ENCODE data around the gene KLHDC9.

KLHDC9 gene

GRCh38 chr1:161131523-161132409, 33.6 kb downstream of the KLHDC9 start:
- peak; percentile 64 for DNase-seq

- DNase-seq = peak; percentile 96
Observed at GRCh38 chr1:161132410-161133219, 34.5 kb downstream of the KLHDC9 start, which contains the start of gene DEDD. Gene DEDD, minus strand, starts transcription at chr1:161132667. Its CDS starts 8,205 bp downstream, at chr1:161124462.

GRCh38 chr1:161133220-161133740, 35.1 kb downstream of the KLHDC9 start:
- no peak for DNase-seq

- DNase-seq = no peak
Observed at GRCh38 chr1:161137881-161138280, 39.7 kb downstream of the KLHDC9 start.

GRCh38 chr1:161138431-161138830, 40.3 kb downstream of the KLHDC9 start:
- no peak for DNase-seq

- no peak for DNase-seq
Observed at GRCh38 chr1:161139766-161140165, 41.6 kb downstream of the KLHDC9 start.

GRCh38 chr1:161140755-161141400, 42.7 kb downstream of the KLHDC9 start:
- DNase-seq = no peak

- DNase-seq = no peak
Observed at GRCh38 chr1:161145832-161146231, 47.7 kb downstream of the KLHDC9 start.
